Esophagus muscularis mucosa (tissue), 4 donors: ENCODE results near the gene MX1. TPM values are rescaled to one million over a fixed set of nuclear protein-coding genes. Genes with fewer than 3 reads are reported as not detected.
A peak's percentile ranks its signal among the peaks of the same experiment; 100 is the strongest.

Experiments used
- DNase-seq: peaks from one replicate; pipeline ENCODE4 v3.0.0-alpha.2; 2017; ENCODE audit errors: extremely low spot score
- H3K27ac ChIP-seq, 4 donors: fragments of 200-600 bp; sonication (generic); replicated peaks in 1 of 4; 1 replicate in 3 of 4; 2 replicates in 1 of 4; pipeline ENCODE4 v1.5.1; 2016 to 2019; ENCODE audit warnings: mild to moderate bottlenecking in 1 of 4
- H3K27me3 ChIP-seq, 4 donors: fragments of 200-600 bp; sonication (generic); one replicate each; pipeline versions ENCODE4 v1.5.1 to v1.6.0; 2016 to 2019
- H3K36me3 ChIP-seq, 4 donors: fragments of 200-600 bp; sonication (generic); one replicate each; pipeline ENCODE4 v1.5.1; 2016 to 2019
- H3K4me1 ChIP-seq, 4 donors: fragments of 200-600 bp; sonication (generic); one replicate each; pipeline ENCODE4 v1.5.1; 2016 to 2019
- H3K4me3 ChIP-seq, 4 donors: fragments of 200-600 bp; sonication (generic); 1 replicate in 2 of 4; 2 replicates in 2 of 4; pipeline ENCODE4 v1.5.1; 2016 to 2019; ENCODE audit warnings: mild to moderate bottlenecking in 4 of 4, moderate library complexity in 1 of 4
- H3K9me3 ChIP-seq, 4 donors: fragments of 200-600 bp; sonication (generic); 1 replicate in 3 of 4; 2 replicates in 1 of 4; pipeline ENCODE4 v1.5.1; 2016 to 2019
- CTCF ChIP-seq, 3 experiments: fragments of 200-600 bp in 2 of 3; fragments of 450-650 bp in 1 of 3; sonication (generic) in 2 of 3; IDR thresholded peaks; one replicate each; pipeline ENCODE4 v1.5.1; 2017 to 2019; ENCODE audit warnings: antibody characterized with exemption in 3 of 3, mild to moderate bottlenecking in 2 of 3, moderate library complexity in 1 of 3
- EP300 ChIP-seq: sonication (generic); formaldehyde crosslinking; IDR thresholded peaks from one replicate; pipeline ENCODE4 v1.6.1; 2017; ENCODE audit warnings: antibody characterized with exemption
- POLR2A ChIP-seq: fragments of 450-650 bp; IDR thresholded peaks from one replicate; pipeline ENCODE4 v1.6.1; 2017; ENCODE audit warnings: antibody characterized with exemption, moderate library complexity, mild to moderate bottlenecking, low read depth
- POLR2AphosphoS5 ChIP-seq, 2 donors: sonication (generic); formaldehyde crosslinking; IDR thresholded peaks; one replicate each; pipeline ENCODE4 v1.6.1; 2017; ENCODE audit warnings: antibody characterized with exemption in 2 of 2
- WGBS: methylation state at CpG from one replicate; pipeline ENCODE4 v1.1.5; 2018; 5-methylcytosine and 5-hydroxymethylcytosine counted together
- intact Hi-C: fragments of 100-400 bp; cut with DNase I; formaldehyde crosslinking; loops from one replicate; pipeline ENCODE4 v1.15.1; 2023
- total RNA-seq, 4 donors: library from RNA; depleted of rRNA; stranded (reverse); fragments of >200 nt; gene quantifications; one replicate each; pipeline versions ENCODE4 v1.1.0 to v1.2.1, GENCODE V29; 2016

Gene MX1
- total RNA-seq, 4 donors from 2014 or later: 13.8 to 34.6 (median 22.2) TPM

GRCh38 chr21:41435706-41436105, 9.7 kb downstream of the MX1 start:
- Histone ChIP-seq H3K27ac (no peak overlapping the region), H3K36me3 (peaks cover 27 to 100% (median 81%) of the 10 kb centered on the region in 4 donors), H3K4me3 (no peak overlapping the region), H3K9me3 (no peaks in the 10 kb centered on the region), H3K4me1 (no peaks in the 10 kb centered on the region), H3K27me3 (no peaks in the 10 kb centered on the region)
- WGBS: 97% methylated on average over 11 of the region's 11 CpGs
- peak; percentile 62 for DNase-seq
- intact Hi-C loops: no loop called here
- no peak for TF ChIP-seq CTCF (IDR thresholded peaks at IDR 0.05)
- TF ChIP-seq POLR2AphosphoS5 (IDR thresholded peaks at IDR 0.05): no peak
- TF ChIP-seq POLR2A: no peak
- no peak for TF ChIP-seq EP300

GRCh38 chr21:41437729-41438128, 11.7 kb downstream of the MX1 start:
- no peaks in the 10 kb centered on the region for H3K27me3 ChIP-seq
- no peaks in the 10 kb centered on the region for H3K4me1 ChIP-seq
- DNase-seq: no peak
- no peak overlapping the region for H3K27ac ChIP-seq
- TF ChIP-seq EP300 (no peak), POLR2AphosphoS5 (IDR thresholded peaks at IDR 0.05) (no peak), POLR2A (no peak), CTCF (IDR thresholded peaks at IDR 0.05) (no peak)
- peaks cover 30 to 100% (median 88%) of the 10 kb centered on the region in 4 donors for H3K36me3 ChIP-seq
- WGBS: 68% methylated on average over 2 of the region's 2 CpGs
- intact Hi-C loops: no loop called here
- no peaks in the 10 kb centered on the region for H3K9me3 ChIP-seq
- H3K4me3 ChIP-seq: no peak overlapping the region

- WGBS: 92% methylated on average over 13 of the region's 13 CpGs
- no peak overlapping the region for H3K4me3 ChIP-seq
- no peak for DNase-seq
- H3K9me3 ChIP-seq: no peaks in the 10 kb centered on the region
- intact Hi-C loops: no loop called here
- no peaks in the 10 kb centered on the region for H3K4me1 ChIP-seq
- no peaks in the 10 kb centered on the region for H3K27me3 ChIP-seq
- TF ChIP-seq POLR2AphosphoS5 (IDR thresholded peaks at IDR 0.05): no peak
- TF ChIP-seq POLR2A: no peak
- no peak for TF ChIP-seq CTCF (IDR thresholded peaks at IDR 0.05)
- TF ChIP-seq EP300: no peak
- H3K36me3 ChIP-seq: peaks cover 32 to 100% (median 87%) of the 10 kb centered on the region in 4 donors
- no peak overlapping the region for H3K27ac ChIP-seq
These were observed 12.5 kb downstream of the MX1 start for GRCh38 chr21:41438425-41439113.

- Histone ChIP-seq H3K27ac (no peak overlapping the region), H3K4me1 (no peaks in the 10 kb centered on the region), H3K4me3 (no peak overlapping the region), H3K36me3 (peaks cover 36 to 100% (median 84%) of the 10 kb centered on the region in 4 donors), H3K27me3 (no peaks in the 10 kb centered on the region), H3K9me3 (no peaks in the 10 kb centered on the region)
- WGBS: 81% methylated on average over 4 of the region's 4 CpGs
- intact Hi-C loops: no loop called here
- TF ChIP-seq POLR2AphosphoS5 (IDR thresholded peaks at IDR 0.05) (no peak), CTCF (IDR thresholded peaks at IDR 0.05) (no peak), POLR2A (no peak), EP300 (no peak)
- DNase-seq: no peak
These were observed 13.2 kb downstream of the MX1 start for GRCh38 chr21:41439248-41439647.

GRCh38 chr21:41441546-41441945, 15.5 kb downstream of the MX1 start:
- Histone ChIP-seq H3K36me3 (peaks cover 41 to 100% (median 85%) of the 10 kb centered on the region in 4 donors), H3K27me3 (no peaks in the 10 kb centered on the region), H3K4me3 (no peak overlapping the region), H3K9me3 (no peaks in the 10 kb centered on the region), H3K4me1 (no peaks in the 10 kb centered on the region), H3K27ac (no peak overlapping the region)
- intact Hi-C loops: no loop called here
- TF ChIP-seq POLR2AphosphoS5 (IDR thresholded peaks at IDR 0.05) (no peak), POLR2A (no peak), CTCF (IDR thresholded peaks at IDR 0.05) (no peak), EP300 (no peak)
- DNase-seq: no peak
- 94% methylated on average over 8 of the region's 14 CpGs for WGBS
